ENCODE data around the gene TAGLN2. TPM values are rescaled to one million over a fixed set of nuclear protein-coding genes. Genes with fewer than 3 reads are reported as not detected.
"Not testable (repeated sequence)": the region's sequence is repeated elsewhere in the genome, so short reads cannot be mapped to it uniquely, and the experiment has no call there.

TAGLN2 gene
- polyA plus RNA-seq, 3 donors = 658 to 1,259 (median 918) TPM

GRCh38 chr1:159906960-159907359 is 18.3 kb downstream of the TAGLN2 start:
- WGBS (ENCODE audit: insufficient coverage) = no CpG with 5 or more reads among the region's 1 CpG
- H3K27ac ChIP-seq (ENCODE audit: low read depth in 1 of 2, low read length in 2 of 2) = no peak overlapping the region
- intact Hi-C loops (cut with micrococcal nuclease) = no loop called here

GRCh38 chr1:159904036-159904435 is 21.3 kb downstream of the TAGLN2 start:
- WGBS (ENCODE audit: insufficient coverage) = 100% methylated on average over 2 of the region's 3 CpGs
- not testable (repeated sequence) for H3K36me3 Mint-ChIP-seq
- peaks cover 25% of the 10 kb centered on the region for H3K4me1 Mint-ChIP-seq

More at GRCh38 chr1:159906960-159907359, 18.3 kb downstream of the TAGLN2 start:
- Histone ChIP-seq H4K20me1 (ENCODE audit: insufficient read depth, low read length) (no peaks in the 10 kb centered on the region), H3K4me3 (replicated peaks in 1 of 3; ENCODE audit: low read depth in 2 of 3, low read length in 3 of 3) (no peak overlapping the region), H3K36me3 (replicated peaks in 1 of 2; ENCODE audit: control insufficient read depth in 1 of 2, insufficient read depth in 2 of 2, low read length in 2 of 2) (no peaks in the 10 kb centered on the region), H3K27me3 (ENCODE audit: control insufficient read depth in 2 of 2, insufficient read depth in 2 of 2, low read length in 2 of 2) (no peaks in the 10 kb centered on the region), H3K4me2 (replicated peaks; ENCODE audit: extremely low read depth, low read length, poor library complexity, severe bottlenecking) (no peak overlapping the region), H3K79me2 (ENCODE audit: insufficient read depth, low read length) (no peaks in the 10 kb centered on the region), H3K9me3 (replicated peaks in 1 of 2; ENCODE audit: control insufficient read depth in 1 of 2, insufficient read depth in 1 of 2, low read length in 2 of 2) (peaks cover 0 to 2% of the 10 kb centered on the region in 2 donors), H3K9ac (ENCODE audit: insufficient read depth, low read length, poor library complexity, severe bottlenecking) (no peak overlapping the region), H3K4me1 (ENCODE audit: control insufficient read depth in 1 of 2, insufficient read depth in 2 of 2, low read length in 2 of 2) (peaks cover 30 to 34% of the 10 kb centered on the region in 2 donors), H2AFZ (ENCODE audit: insufficient read depth, low read depth, low read length, poor library complexity, severe bottlenecking) (no peak overlapping the region)
- TF ChIP-seq CTCF (IDR thresholded peaks at IDR 0.05) = no peak
- peaks cover 36% of the 10 kb centered on the region for H3K4me1 Mint-ChIP-seq
- peaks cover 0 to 3% (median 0%) of the 10 kb centered on the region in 3 donors for H3K27me3 Mint-ChIP-seq (ENCODE audit: low read depth in 3 of 3)
- peaks cover 0 to 8% (median 2%) of the 10 kb centered on the region in 7 donors for H3K9me3 Mint-ChIP-seq
- no peak overlapping the region for H3K4me3 Mint-ChIP-seq
- peaks cover 4 to 6% of the 10 kb centered on the region in 2 donors for H3K36me3 Mint-ChIP-seq
- DNase-seq = no peak
- H3K27ac Mint-ChIP-seq = no peak overlapping the region

More at GRCh38 chr1:159904036-159904435, 21.3 kb downstream of the TAGLN2 start:
- H3K4me2 ChIP-seq (replicated peaks; ENCODE audit: extremely low read depth, low read length, poor library complexity, severe bottlenecking); H3K9me3 ChIP-seq (replicated peaks in 1 of 2; ENCODE audit: control insufficient read depth in 1 of 2, insufficient read depth in 1 of 2, low read length in 2 of 2); H3K79me2 ChIP-seq (ENCODE audit: insufficient read depth, low read length); H3K9me3 Mint-ChIP-seq; H3K36me3 ChIP-seq (replicated peaks in 1 of 2; ENCODE audit: control insufficient read depth in 1 of 2, insufficient read depth in 2 of 2, low read length in 2 of 2); H3K27me3 ChIP-seq (ENCODE audit: control insufficient read depth in 2 of 2, insufficient read depth in 2 of 2, low read length in 2 of 2); H4K20me1 ChIP-seq (ENCODE audit: insufficient read depth, low read length); H3K27ac ChIP-seq (ENCODE audit: low read depth in 1 of 2, low read length in 2 of 2); H3K9ac ChIP-seq (ENCODE audit: insufficient read depth, low read length, poor library complexity, severe bottlenecking); H2AFZ ChIP-seq (ENCODE audit: insufficient read depth, low read depth, low read length, poor library complexity, severe bottlenecking); H3K4me3 ChIP-seq (replicated peaks in 1 of 3; ENCODE audit: low read depth in 2 of 3, low read length in 3 of 3); DNase-seq; H3K27me3 Mint-ChIP-seq (ENCODE audit: low read depth in 3 of 3); H3K4me3 Mint-ChIP-seq; intact Hi-C loops (cut with micrococcal nuclease): not testable (repeated sequence)
- H3K4me1 ChIP-seq (ENCODE audit: control insufficient read depth in 1 of 2, insufficient read depth in 2 of 2, low read length in 2 of 2) = peaks cover 15 to 25% of the 10 kb centered on the region in 2 donors
- H3K27ac Mint-ChIP-seq = peak overlapping the region in 2 of 7 donors; percentile 10 to 35

Measured in CD14-positive monocyte (primary cell).